PC-9 (cell line): ENCODE results near the gene MRPL16. TPM values are rescaled to one million over a fixed set of nuclear protein-coding genes. Genes with fewer than 3 reads are reported as not detected.

Experiments used
- BruUV-seq: library from RNA; stranded (reverse); fragments of 400-500 nt; replicated peaks from 2 replicates; lab custom pipeline; 2021; lab: Mats Ljungman, UMichigan
- CTCF ChIA-PET: fragments of 300-600 bp; sonication (Branson Sonifier 250); formaldehyde crosslinking; loops from one replicate; lab custom pipeline; 2022; ENCODE audit warnings: antibody characterized with exemption; lab: Charles Lee
- POLR2A ChIA-PET: fragments of 300-600 bp; sonication (Branson Sonifier 250); formaldehyde crosslinking; loops from one replicate; lab custom pipeline; 2022; ENCODE audit warnings: antibody characterized with exemption; ENCODE audit not compliant: unreplicated experiment; lab: Charles Lee
- DNase-seq, 2 experiments: peaks; one replicate each; pipeline versions ENCODE4 v3.0.0 to v3.0.0-alpha.2; 2015 to 2022; ENCODE audit warnings: mixed read lengths in 1 of 2
- H2AFZ ChIP-seq: fragments of 200-600 bp; sonication (generic); 2 replicates; pipeline ENCODE4 v1.8.1; 2017; ENCODE audit warnings: antibody characterized with exemption
- H3F3A ChIP-seq: fragments of 200-600 bp; sonication (generic); 2 replicates; pipeline ENCODE4 v1.8.1; 2017; ENCODE audit warnings: antibody characterized with exemption, mild to moderate bottlenecking, low read depth; ENCODE audit not compliant: insufficient read depth
- H3K27ac ChIP-seq: fragments of 200-600 bp; sonication (generic); 2 replicates; pipeline ENCODE4 v1.6.1; 2016; ENCODE audit warnings: mixed run types
- H3K27me3 ChIP-seq: fragments of 200-600 bp; sonication (generic); 2 replicates; pipeline ENCODE4 v1.6.1; 2016; ENCODE audit warnings: low read depth, mixed run types; ENCODE audit not compliant: insufficient read depth
- H3K36me3 ChIP-seq: fragments of 200-600 bp; sonication (generic); 2 replicates; pipeline ENCODE4 v1.6.1; 2016; ENCODE audit warnings: low read depth, mixed run types
- H3K4me1 ChIP-seq: fragments of 200-600 bp; sonication (generic); replicated peaks from 2 replicates; pipeline ENCODE4 v1.6.1; 2016; ENCODE audit warnings: mixed run types; ENCODE audit not compliant: insufficient read depth
- H3K4me2 ChIP-seq: fragments of 200-600 bp; sonication (generic); 2 replicates; pipeline ENCODE4 v1.6.1; 2017; ENCODE audit warnings: mixed run types
- H3K4me3 ChIP-seq: fragments of 200-600 bp; sonication (generic); 2 replicates; pipeline ENCODE4 v1.6.1; 2016; ENCODE audit warnings: mixed run types
- H3K79me2 ChIP-seq: fragments of 200-600 bp; sonication (generic); 2 replicates; pipeline ENCODE4 v1.6.1; 2017; ENCODE audit warnings: low read depth, mixed run types
- H3K9me2 ChIP-seq: fragments of 200-600 bp; sonication (generic); 2 replicates; pipeline ENCODE4 v1.8.1; 2017; ENCODE audit warnings: mild to moderate bottlenecking; ENCODE audit not compliant: insufficient read depth
- H3K9me3 ChIP-seq: fragments of 200-600 bp; sonication (generic); 2 replicates; pipeline ENCODE4 v1.8.1; 2016; ENCODE audit warnings: low read depth; ENCODE audit not compliant: insufficient read depth
- H4K20me1 ChIP-seq: fragments of 200-600 bp; sonication (generic); 2 replicates; pipeline ENCODE4 v1.8.1; 2017; ENCODE audit not compliant: insufficient read depth
- EZH2 ChIP-seq: fragments of 200-600 bp; sonication (generic); IDR thresholded peaks from 2 replicates; pipeline ENCODE4 v1.8.0; 2017; ENCODE audit warnings: antibody characterized with exemption, low read depth
- intact Hi-C: fragments of 100-400 bp; cut with micrococcal nuclease; formaldehyde crosslinking; loops from one replicate; pipeline ENCODE4 v1.10.0; 2022; ENCODE audit not compliant: unreplicated experiment
- total RNA-seq: library from RNA; stranded (reverse); gene quantifications from 2 replicates; pipeline ENCODE4 v1.2.3, GENCODE V29; 2021
- TF ChIP-seq, protein P1 (sequence below): fragments of 200-600 bp; sonication (generic); conservative IDR thresholded peaks from 2 replicates; pipeline ENCODE4 v1.6.1; 2017; ENCODE audit warnings: mixed run types, antibody characterized with exemption, mild to moderate bottlenecking, moderate library complexity

The MRPL16 gene
- total RNA-seq, 1 experiment from 2014 or later: 64.7 TPM

DNA sequence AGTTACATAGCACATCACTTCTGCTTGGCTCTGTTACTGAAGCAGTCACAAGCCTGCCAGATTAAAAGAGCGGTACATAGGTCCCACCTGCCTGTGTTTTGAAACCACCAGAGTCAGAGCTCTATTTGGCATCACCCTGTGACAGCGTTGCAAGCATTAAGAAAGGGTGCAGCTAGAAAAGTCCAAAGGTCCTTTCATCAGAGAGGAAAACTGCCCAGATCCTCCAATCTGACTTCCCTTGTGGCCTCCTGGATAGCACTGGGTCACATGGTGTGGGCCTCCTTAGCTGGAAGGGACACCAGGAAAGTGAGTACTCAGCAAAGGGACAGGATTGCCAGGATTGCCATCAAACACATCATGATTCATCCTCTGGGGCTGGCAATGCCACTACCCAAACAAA, 32.5 kb downstream of the MRPL16 start:
- Histone ChIP-seq H3K27ac (no peak overlapping the region), H3K79me2 (peaks cover 43% of the 10 kb centered on the region), H3F3A (peaks cover 38% of the 10 kb centered on the region; the same call in 1 of the 2 replicates), H4K20me1 (peaks cover 38% of the 10 kb centered on the region), H3K4me2 (peak overlapping the region; percentile 27), H3K9me2 (no peaks in the 10 kb centered on the region), H2AFZ (no peak overlapping the region), H3K27me3 (no peaks in the 10 kb centered on the region), H3K9me3 (no peaks in the 10 kb centered on the region), H3K36me3 (peaks cover 37% of the 10 kb centered on the region), H3K4me3 (no peak overlapping the region), H3K4me1 (peaks cover 48% of the 10 kb centered on the region)
- DNase-seq: peak in 1 of 2 experiments; percentile 46
- ChIA-PET POLR2A (interaction anchor here (0.5 kb wide), 1 partner anchor 109 kb away, joined by 4 read pairs; no protein-coding TSS in a partner anchor), CTCF (no interaction called here)
- intact Hi-C loops: loop anchor here (5.0 kb wide), 1 partner anchor 216 kb away; no protein-coding TSS in a partner anchor
- TF ChIP-seq, protein P1, sequence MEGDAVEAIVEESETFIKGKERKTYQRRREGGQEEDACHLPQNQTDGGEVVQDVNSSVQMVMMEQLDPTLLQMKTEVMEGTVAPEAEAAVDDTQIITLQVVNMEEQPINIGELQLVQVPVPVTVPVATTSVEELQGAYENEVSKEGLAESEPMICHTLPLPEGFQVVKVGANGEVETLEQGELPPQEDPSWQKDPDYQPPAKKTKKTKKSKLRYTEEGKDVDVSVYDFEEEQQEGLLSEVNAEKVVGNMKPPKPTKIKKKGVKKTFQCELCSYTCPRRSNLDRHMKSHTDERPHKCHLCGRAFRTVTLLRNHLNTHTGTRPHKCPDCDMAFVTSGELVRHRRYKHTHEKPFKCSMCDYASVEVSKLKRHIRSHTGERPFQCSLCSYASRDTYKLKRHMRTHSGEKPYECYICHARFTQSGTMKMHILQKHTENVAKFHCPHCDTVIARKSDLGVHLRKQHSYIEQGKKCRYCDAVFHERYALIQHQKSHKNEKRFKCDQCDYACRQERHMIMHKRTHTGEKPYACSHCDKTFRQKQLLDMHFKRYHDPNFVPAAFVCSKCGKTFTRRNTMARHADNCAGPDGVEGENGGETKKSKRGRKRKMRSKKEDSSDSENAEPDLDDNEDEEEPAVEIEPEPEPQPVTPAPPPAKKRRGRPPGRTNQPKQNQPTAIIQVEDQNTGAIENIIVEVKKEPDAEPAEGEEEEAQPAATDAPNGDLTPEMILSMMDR: no peak
- TF ChIP-seq EZH2: no peak
- no TSS peak for BruUV-seq

DNA sequence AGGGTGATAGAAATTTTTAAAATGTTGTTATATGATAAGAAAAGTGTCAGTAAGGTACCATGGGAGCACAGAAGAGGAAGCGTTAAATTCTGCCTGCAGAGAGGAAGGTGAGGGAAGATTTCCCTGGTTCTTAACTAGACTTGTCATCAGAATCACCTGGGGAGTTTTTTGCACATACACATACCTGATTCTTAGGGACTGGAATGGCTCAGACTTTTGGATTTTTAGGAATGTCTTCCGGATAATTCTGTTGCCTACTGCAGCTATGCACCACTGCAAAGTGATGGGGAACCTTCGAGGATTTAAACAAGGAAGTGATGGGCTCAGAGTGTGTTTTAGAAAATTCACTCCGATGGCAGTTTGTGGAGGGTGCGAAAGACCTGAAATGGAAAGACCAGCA, 33.5 kb downstream of the MRPL16 start:
- Histone ChIP-seq H3K9me2 (no peaks in the 10 kb centered on the region), H2AFZ (no peak overlapping the region), H3K79me2 (peaks cover 38% of the 10 kb centered on the region), H3K27ac (peak overlapping the region; percentile 28), H3K27me3 (no peaks in the 10 kb centered on the region), H3K4me3 (no peak overlapping the region), H3K4me1 (peaks cover 48% of the 10 kb centered on the region), H3K36me3 (peaks cover 41% of the 10 kb centered on the region), H3K9me3 (no peaks in the 10 kb centered on the region), H3K4me2 (peak overlapping the region; percentile 62), H3F3A (peaks cover 38% of the 10 kb centered on the region; the same call in 1 of the 2 replicates), H4K20me1 (peaks cover 34% of the 10 kb centered on the region)
- POLR2A ChIA-PET: interaction anchor here (1.1 to 1.2 kb wide), 3 partner anchors 10 to 108 kb away, joined by 6 to 13 read pairs (median 7); partner anchors contain the start of gene PATL1
- BruUV-seq: no TSS peak
- peak; percentile 44 to 86 for DNase-seq
- intact Hi-C loops: loop anchor here (2.0 to 5.0 kb wide), 2 partner anchors 80 to 215 kb away; no protein-coding TSS in a partner anchor
- no peak for TF ChIP-seq EZH2
- TF ChIP-seq, protein P1: no peak
- CTCF ChIA-PET: interaction anchor here (0.6 to 1.1 kb wide), 3 partner anchors 10 to 22 kb away, joined by 3 to 4 read pairs (median 3); no protein-coding TSS in a partner anchor

DNA sequence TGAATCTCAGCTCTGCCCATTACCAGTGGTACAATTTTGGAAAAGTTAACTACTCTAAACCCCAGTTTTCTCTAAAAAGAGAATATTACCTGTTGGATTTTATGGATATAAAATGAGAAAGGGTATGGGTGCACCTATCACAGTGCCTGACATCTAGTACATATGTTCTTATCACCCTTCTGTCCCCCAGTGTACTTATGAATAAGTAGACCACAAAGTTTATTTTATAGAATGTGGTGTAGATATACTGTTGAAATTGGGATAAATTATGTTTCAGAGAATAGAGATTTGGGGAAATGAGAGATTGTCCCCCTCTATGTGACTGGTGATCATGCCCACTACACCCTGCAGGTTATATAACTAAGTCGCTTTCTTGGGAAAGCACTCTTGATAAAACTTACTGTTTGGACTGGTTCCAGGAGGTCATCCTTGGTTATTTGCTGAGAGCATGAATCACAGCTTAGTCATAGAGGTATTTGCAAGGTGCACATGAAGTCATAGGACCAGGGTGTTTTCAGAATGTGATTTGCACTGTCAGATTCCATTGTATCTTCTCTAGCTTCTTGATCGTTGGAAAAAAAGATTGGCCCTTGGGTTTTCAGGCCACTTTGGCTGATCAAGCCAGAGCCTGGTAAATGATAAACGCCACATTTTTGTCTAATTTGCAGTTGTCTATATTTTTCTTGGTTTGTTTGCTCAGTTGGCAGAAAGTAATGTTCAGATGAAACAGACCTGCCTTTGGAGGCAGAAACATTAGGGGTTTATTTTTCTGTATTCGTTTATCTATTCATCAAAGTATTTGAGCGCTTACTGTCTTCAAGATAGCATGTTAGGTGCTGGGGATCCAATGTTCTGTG, 34.1 kb downstream of the MRPL16 start:
- Histone ChIP-seq H3K4me1 (peaks cover 48% of the 10 kb centered on the region), H3K4me3 (no peak overlapping the region), H3F3A (peaks cover 38% of the 10 kb centered on the region; the same call in 1 of the 2 replicates), H3K27me3 (no peaks in the 10 kb centered on the region), H3K27ac (peak overlapping the region; percentile 28), H3K36me3 (peaks cover 41% of the 10 kb centered on the region), H3K9me3 (no peaks in the 10 kb centered on the region), H3K4me2 (peak overlapping the region; percentile 62), H3K9me2 (no peaks in the 10 kb centered on the region), H3K79me2 (peaks cover 37% of the 10 kb centered on the region), H4K20me1 (peaks cover 40% of the 10 kb centered on the region), H2AFZ (no peak overlapping the region)
- DNase-seq: peak; percentile 57 to 97
- intact Hi-C loops: loop anchor here (1.0 to 5.0 kb wide), 4 partner anchors 11 to 214 kb away; partner anchors contain the start of gene STX3
- POLR2A ChIA-PET: interaction anchor here (0.7 to 1.2 kb wide), 4 partner anchors 11 to 107 kb away, joined by 3 to 13 read pairs (median 6); partner anchors contain the start of gene PATL1
- BruUV-seq: no TSS peak
- TF ChIP-seq, protein P1: no peak
- no peak for TF ChIP-seq EZH2
- CTCF ChIA-PET: interaction anchor here (0.6 to 1.1 kb wide), 5 partner anchors 10 to 25 kb away, joined by 3 to 4 read pairs (median 3); no protein-coding TSS in a partner anchor
